IPS-20b (cell line): ENCODE data around the gene UBXN7.
"Not testable (repeated sequence)": the region's sequence is repeated elsewhere in the genome, so short reads cannot be mapped to it uniquely, and the experiment has no call there.

Source experiments
- H3K27ac ChIP-seq: one replicate; pipeline ENCODE4 v1.5.1; 2013; ENCODE audit warnings: low read length
- H3K27me3 ChIP-seq: 2 replicates; pipeline ENCODE4 v1.6.1; 2013; ENCODE audit warnings: mild to moderate bottlenecking, low read length, inconsistent platforms; ENCODE audit not compliant: insufficient read depth
- H3K36me3 ChIP-seq: 2 replicates; pipeline ENCODE4 v1.6.1; 2013; ENCODE audit warnings: low read depth, mild to moderate bottlenecking, inconsistent platforms, low read length, moderate library complexity; ENCODE audit not compliant: insufficient read depth
- H3K4me1 ChIP-seq: 2 replicates; pipeline ENCODE4 v1.6.1; 2013; ENCODE audit warnings: mild to moderate bottlenecking, control low read depth, inconsistent platforms, low read length, moderate library complexity; ENCODE audit not compliant: insufficient read depth
- H3K4me3 ChIP-seq: 2 replicates; pipeline ENCODE4 v1.5.1; 2013; ENCODE audit warnings: mild to moderate bottlenecking, low read length, inconsistent platforms
- H3K9ac ChIP-seq: 2 replicates; pipeline ENCODE4 v1.6.1; 2013; ENCODE audit warnings: low read depth, mild to moderate bottlenecking, inconsistent platforms, low read length, moderate library complexity
- H3K9me3 ChIP-seq: 2 replicates; pipeline ENCODE4 v1.6.1; 2013; ENCODE audit warnings: mild to moderate bottlenecking, low read depth, low read length, inconsistent platforms; ENCODE audit not compliant: insufficient read depth

Gene UBXN7

GRCh38 chr3:196302960-196303359 lies 129.3 kb downstream of the UBXN7 start:
- H3K36me3 ChIP-seq, H3K27me3 ChIP-seq: not testable (repeated sequence)

GRCh38 chr3:196302551-196302950 lies 129.7 kb downstream of the UBXN7 start:
- not testable (repeated sequence) for H3K27ac ChIP-seq, H3K4me3 ChIP-seq, H3K36me3 ChIP-seq, H3K4me1 ChIP-seq, H3K27me3 ChIP-seq, H3K9ac ChIP-seq, H3K9me3 ChIP-seq

More at GRCh38 chr3:196302960-196303359, 129.3 kb downstream of the UBXN7 start:
- H3K9ac ChIP-seq, H3K4me3 ChIP-seq, H3K27ac ChIP-seq, H3K9me3 ChIP-seq, H3K4me1 ChIP-seq: not testable (repeated sequence)

GRCh38 chr3:196298521-196298920 lies 133.7 kb downstream of the UBXN7 start:
- Histone ChIP-seq H3K4me1 (no peaks in the 10 kb centered on the region), H3K27me3 (no peaks in the 10 kb centered on the region), H3K36me3 (peaks cover 4% of the 10 kb centered on the region; the same call in 1 of the 2 replicates), H3K27ac (no peak overlapping the region), H3K9ac (no peak overlapping the region), H3K4me3 (no peak overlapping the region), H3K9me3 (no peaks in the 10 kb centered on the region)
